ENCODE results near the gene TLR2. TPM values are rescaled to one million over a fixed set of nuclear protein-coding genes. Genes with fewer than 3 reads are reported as not detected.
A peak's percentile ranks its signal among the peaks of the same experiment; 100 is the strongest.

The TLR2 gene
- total RNA-seq, 1 donor from 2014 or later: 3.5 TPM

GRCh38 chr4:153725136-153725830 is 41.2 kb downstream of the TLR2 start:
- DNase-seq (no peak), ATAC-seq (ENCODE audit: poor library complexity) (no peak)
- intact Hi-C loops (cut with DNase I): no loop called here

DNA sequence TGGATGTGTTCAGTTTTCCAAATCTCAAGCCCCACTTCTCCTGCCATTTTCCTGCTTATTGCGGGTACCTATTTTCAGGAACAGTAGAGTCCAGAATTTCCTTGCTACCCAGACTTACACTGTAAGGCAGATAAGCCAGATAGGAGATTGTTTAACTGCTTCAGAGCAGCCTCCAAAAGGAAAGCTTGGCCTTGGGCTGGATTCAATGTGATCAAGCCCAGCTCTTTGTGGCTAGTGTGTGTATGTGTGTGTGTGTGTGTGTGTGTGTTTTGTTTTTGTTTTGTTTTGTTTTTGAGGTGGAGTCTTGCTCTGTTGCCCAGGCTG is 41.7 kb downstream of the TLR2 start:
- ATAC-seq (ENCODE audit: poor library complexity) (no peak), DNase-seq (no peak)
- intact Hi-C loops (cut with DNase I): no loop called here

GRCh38 chr4:153728151-153728550 is 44.1 kb downstream of the TLR2 start:
- ATAC-seq (ENCODE audit: poor library complexity): no peak
- no peak for DNase-seq
- intact Hi-C loops (cut with DNase I): no loop called here

DNA sequence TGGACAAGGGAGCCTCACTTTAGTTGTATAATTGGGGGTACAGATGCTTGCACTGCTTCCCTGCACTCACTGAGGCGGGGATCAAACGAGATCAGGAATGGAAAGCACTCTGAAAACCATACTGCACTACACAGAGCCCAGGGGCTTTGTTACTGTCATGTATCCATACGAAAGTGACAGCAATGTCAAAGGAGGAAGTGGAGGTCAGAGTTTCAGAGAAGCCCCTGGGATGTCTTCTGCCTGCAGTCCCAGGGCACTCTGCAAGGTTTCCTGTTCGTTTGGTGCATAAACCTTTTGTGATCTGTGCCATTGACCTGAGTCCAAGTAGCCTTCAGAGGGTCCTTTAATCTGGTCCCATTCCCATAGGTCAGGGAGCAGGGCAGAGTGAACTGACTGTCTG is 44.6 kb downstream of the TLR2 start:
- no peak for ATAC-seq (ENCODE audit: poor library complexity)
- intact Hi-C loops (cut with DNase I): no loop called here
- DNase-seq: no peak

GRCh38 chr4:153729895-153730294 is 45.8 kb downstream of the TLR2 start:
- ATAC-seq (ENCODE audit: poor library complexity): no peak
- intact Hi-C loops (cut with DNase I): no loop called here
- no peak for DNase-seq

DNA sequence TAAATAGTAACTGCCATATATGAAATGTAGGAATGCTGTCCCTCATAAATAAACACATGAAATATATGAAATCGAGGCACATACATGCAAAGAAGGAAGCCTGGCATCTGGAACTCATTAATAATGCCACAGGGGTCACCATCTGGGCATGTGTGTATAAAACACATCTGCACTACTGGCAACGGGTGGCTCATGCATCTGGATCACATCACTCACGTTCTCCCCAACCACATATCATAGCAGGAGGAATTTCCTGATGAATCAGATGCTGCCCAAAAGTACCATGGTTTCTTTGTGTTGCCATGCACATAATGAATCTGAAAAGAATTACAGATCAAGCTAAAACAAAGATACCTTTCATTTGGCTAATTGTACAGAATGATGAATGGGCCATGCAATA is 47.2 kb downstream of the TLR2 start:
- intact Hi-C loops (cut with DNase I): no loop called here
- DNase-seq: no peak
- ATAC-seq (ENCODE audit: poor library complexity): no peak

- no peak for ATAC-seq (ENCODE audit: poor library complexity)
- no peak for DNase-seq
- intact Hi-C loops (cut with DNase I): no loop called here
Measured at GRCh38 chr4:153733751-153734448, 49.8 kb downstream of the TLR2 start.

- intact Hi-C loops (cut with DNase I): no loop called here
- ATAC-seq (ENCODE audit: poor library complexity) (no peak), DNase-seq (no peak)
Measured at GRCh38 chr4:153735906-153736461, 51.9 kb downstream of the TLR2 start.

- no peak for DNase-seq
- intact Hi-C loops (cut with DNase I): no loop called here
- no peak for ATAC-seq (ENCODE audit: poor library complexity)
Measured at GRCh38 chr4:153741541-153741940, 57.5 kb downstream of the TLR2 start.

DNA sequence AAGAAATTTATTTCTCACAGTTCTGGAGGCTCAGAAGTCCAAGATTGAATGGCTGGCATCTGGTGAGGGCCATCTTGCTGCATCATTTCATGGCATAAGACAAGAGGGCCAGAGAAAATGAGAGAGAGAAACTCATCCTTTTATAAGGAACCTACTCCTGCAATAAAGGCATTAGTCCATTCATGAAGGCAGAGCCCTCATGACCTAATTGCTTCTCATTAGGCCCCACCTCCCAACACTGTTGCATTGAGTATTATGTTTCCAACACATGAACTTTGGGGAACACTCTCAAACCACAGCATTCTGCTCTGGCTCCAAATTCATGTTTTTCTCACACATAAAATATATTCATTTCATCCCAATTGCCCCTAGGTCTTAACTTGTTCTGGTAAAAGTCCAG is 61.6 kb downstream of the TLR2 start:
- DNase-seq: no peak
- intact Hi-C loops (cut with DNase I): loop anchor here (5.0 kb wide), 2 partner anchors 113 to 398 kb away; no protein-coding TSS in a partner anchor
- ATAC-seq (ENCODE audit: poor library complexity): no peak

- intact Hi-C loops (cut with DNase I): loop anchor here (5.0 kb wide), 2 partner anchors 115 to 400 kb away; no protein-coding TSS in a partner anchor
- DNase-seq: no peak
- ATAC-seq (ENCODE audit: poor library complexity): no peak
Measured at GRCh38 chr4:153747406-153747955, 63.4 kb downstream of the TLR2 start.

DNA sequence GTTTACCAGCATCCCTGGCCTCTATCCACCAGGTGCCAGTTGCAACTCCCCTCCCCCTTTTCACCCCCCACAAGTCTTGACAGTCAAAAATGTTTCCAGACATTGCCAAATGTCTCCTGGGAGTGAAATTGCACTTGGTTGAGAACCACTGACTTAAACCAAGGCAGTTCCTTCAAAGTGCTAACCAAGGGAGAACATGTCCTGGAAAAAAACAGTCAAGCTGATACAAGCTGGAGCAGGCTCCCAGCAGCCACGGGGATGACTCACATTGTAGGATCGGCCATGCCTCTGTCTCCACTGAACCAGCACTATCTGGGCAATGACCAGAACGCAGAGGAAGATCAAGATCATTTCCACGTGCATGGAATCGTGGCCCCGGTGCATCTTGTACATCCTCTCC is 64.3 kb downstream of the TLR2 start:
- ATAC-seq (ENCODE audit: poor library complexity) (peak; percentile 38), DNase-seq (no peak)
- intact Hi-C loops (cut with DNase I): loop anchor here (5.0 kb wide), 2 partner anchors 116 to 401 kb away; no protein-coding TSS in a partner anchor

DNA sequence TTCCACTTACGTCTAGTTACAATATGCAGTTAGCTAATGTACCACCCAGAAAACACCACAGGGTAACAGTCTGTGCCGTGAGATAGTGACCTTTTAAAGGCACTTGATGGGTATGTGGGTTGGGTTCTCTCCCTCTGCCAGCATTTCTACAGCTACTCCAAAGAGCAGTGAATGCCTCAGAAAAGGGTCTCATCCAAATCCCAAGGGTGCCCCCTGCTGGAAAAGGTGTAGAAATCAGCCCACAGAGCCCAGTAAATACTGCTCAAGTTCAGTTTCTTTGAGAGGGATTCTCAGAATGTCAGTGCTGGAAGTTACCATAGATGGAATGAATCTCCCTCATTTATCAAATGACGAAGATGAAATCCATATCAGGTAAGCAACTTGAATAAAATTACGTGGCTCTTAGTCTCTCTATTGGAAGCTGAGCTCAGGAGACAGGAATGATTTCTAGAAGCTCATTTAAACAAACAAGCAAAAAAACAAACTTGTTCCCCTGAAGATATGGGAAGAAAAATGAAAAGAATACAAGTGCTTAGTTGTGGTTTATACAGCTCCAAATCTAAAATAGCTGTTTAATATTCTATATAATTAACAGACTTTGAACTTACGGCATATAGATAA is 66.2 kb downstream of the TLR2 start:
- intact Hi-C loops (cut with DNase I): no loop called here
- ATAC-seq (ENCODE audit: poor library complexity): peak; percentile 79
- no peak for DNase-seq

GRCh38 chr4:153755186-153755585 is 71.1 kb downstream of the TLR2 start:
- ATAC-seq (ENCODE audit: poor library complexity) (no peak), DNase-seq (no peak)
- intact Hi-C loops (cut with DNase I): no loop called here

Other genes starting within 250 kb of the TLR2 start
- gene TMEM131L, start 217.9 kb upstream of the TLR2 start, total RNA-seq: 13.7 TPM
- 0.38 TPM for gene RNF175, start 75.7 kb downstream of the TLR2 start, total RNA-seq
- not detected for gene SFRP2, start 104.8 kb downstream of the TLR2 start, total RNA-seq

Measured in Right ventricle myocardium superior (tissue), 1 donor.